H1 (cell line): ENCODE data around the gene PABPC1L.

Experiments
- EP300 ChIP-seq, 2 experiments: IDR thresholded peaks; 1 replicate in 1 of 2; 2 replicates in 1 of 2; pipeline ENCODE4 v1.6.1; 2011 to 2012; ENCODE audit warnings: low read depth in 2 of 2, low read length in 2 of 2, mild to moderate bottlenecking in 2 of 2, borderline replicate concordance in 1 of 2, inconsistent platforms in 1 of 2, moderate library complexity in 1 of 2
- EZH2 ChIP-seq: fragments of 200-600 bp; sonication (generic); IDR thresholded peaks from 2 replicates; pipeline ENCODE4 v1.7.1; 2012; ENCODE audit warnings: low read depth, mild to moderate bottlenecking, moderate library complexity, low read length, inconsistent platforms; ENCODE audit not compliant: severe bottlenecking
- POLR2AphosphoS5 ChIP-seq: IDR thresholded peaks from 2 replicates; pipeline ENCODE4 v1.6.1; 2011; ENCODE audit warnings: low read depth, low read length
- SP1 ChIP-seq: IDR thresholded peaks from 2 replicates; pipeline ENCODE4 v1.6.1; 2011; ENCODE audit warnings: low read depth, low read length
- TAF1 ChIP-seq: IDR thresholded peaks from 2 replicates; pipeline ENCODE4 v1.6.1; 2011; ENCODE audit warnings: mild to moderate bottlenecking, low read depth, low read length
- TEAD4 ChIP-seq: IDR thresholded peaks from 2 replicates; pipeline ENCODE4 v1.6.1; 2012; ENCODE audit warnings: low read depth, low read length, inconsistent platforms, mixed read lengths
- TF ChIP-seq, protein P1 (sequence below), 3 experiments: IDR thresholded peaks; 1 replicate in 2 of 3; 2 replicates in 1 of 3; pipeline versions ENCODE4 v1.5.1 to v1.6.1; 2011; ENCODE audit warnings: low read length in 3 of 3, mild to moderate bottlenecking in 3 of 3, inconsistent platforms in 2 of 3, low read depth in 1 of 3, moderate library complexity in 1 of 3; ENCODE audit not compliant: insufficient read depth in 1 of 3; ENCODE audit errors: control extremely low read depth in 1 of 3

DNA sequence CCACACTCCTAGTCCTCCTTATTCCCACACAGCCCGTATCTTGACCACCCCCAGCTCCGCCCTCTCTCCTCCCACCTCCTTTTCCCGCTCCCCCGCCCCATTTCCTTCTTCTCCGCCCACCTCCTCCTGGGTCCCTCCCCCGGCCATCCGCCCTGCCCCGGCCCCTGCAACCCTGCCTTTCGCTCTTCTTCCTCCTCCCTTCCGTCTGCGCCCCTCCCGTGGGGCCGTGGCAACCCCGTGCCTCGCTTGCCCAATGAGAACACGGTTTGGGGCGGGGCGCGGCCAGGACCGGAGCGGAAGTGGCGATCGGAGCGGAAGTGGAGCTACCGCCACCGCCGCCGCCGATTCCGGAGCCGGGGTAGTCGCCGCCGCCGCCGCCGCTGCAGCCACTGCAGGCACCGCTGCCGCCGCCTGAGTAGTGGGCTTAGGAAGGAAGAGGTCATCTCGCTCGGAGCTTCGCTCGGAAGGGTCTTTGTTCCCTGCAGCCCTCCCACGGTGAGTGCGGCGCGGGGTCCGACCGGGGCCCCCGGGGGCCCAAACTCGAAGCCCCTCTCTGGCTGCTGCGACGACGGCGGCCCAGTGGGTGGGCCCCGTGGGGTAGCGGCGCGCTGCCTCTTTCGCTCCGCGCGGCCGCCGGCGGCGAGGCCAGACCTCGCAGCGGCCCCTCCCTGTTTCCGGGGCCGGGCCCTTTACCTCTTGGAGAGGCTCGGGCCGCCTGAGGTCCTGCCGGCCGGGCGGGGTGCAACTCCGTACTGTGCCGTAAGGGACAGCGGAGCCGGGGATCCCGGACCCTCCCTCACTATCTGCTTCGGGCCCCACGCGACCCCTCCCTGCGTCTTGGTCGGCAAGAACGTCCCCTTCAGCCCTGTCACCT lies 24.2 kb upstream of the PABPC1L start, which contains the start of gene YWHAB:
- TF ChIP-seq, protein P1, sequence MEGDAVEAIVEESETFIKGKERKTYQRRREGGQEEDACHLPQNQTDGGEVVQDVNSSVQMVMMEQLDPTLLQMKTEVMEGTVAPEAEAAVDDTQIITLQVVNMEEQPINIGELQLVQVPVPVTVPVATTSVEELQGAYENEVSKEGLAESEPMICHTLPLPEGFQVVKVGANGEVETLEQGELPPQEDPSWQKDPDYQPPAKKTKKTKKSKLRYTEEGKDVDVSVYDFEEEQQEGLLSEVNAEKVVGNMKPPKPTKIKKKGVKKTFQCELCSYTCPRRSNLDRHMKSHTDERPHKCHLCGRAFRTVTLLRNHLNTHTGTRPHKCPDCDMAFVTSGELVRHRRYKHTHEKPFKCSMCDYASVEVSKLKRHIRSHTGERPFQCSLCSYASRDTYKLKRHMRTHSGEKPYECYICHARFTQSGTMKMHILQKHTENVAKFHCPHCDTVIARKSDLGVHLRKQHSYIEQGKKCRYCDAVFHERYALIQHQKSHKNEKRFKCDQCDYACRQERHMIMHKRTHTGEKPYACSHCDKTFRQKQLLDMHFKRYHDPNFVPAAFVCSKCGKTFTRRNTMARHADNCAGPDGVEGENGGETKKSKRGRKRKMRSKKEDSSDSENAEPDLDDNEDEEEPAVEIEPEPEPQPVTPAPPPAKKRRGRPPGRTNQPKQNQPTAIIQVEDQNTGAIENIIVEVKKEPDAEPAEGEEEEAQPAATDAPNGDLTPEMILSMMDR (IDR thresholded peaks at IDR 0.05; ENCODE audit: control extremely low read depth in 1 of 3, insufficient read depth in 1 of 3, low read depth in 1 of 3, low read length in 3 of 3) = peak in 1 of 3 experiments; percentile 13; a peak in 1 of 4 replicates
- peak; percentile 72 for TF ChIP-seq TAF1
- TF ChIP-seq POLR2AphosphoS5 = peak; percentile 59
- peak in 1 of 2 experiments; percentile 3; a peak in 1 of 3 replicates for TF ChIP-seq EP300 (IDR thresholded peaks at IDR 0.05; ENCODE audit: borderline replicate concordance in 1 of 2, low read depth in 2 of 2, low read length in 2 of 2)
- no peak for TF ChIP-seq EZH2
- peak; percentile 88; the same call in 1 of the 2 replicates for TF ChIP-seq SP1
- no peak for TF ChIP-seq TEAD4
